HG03442 (cell line): ENCODE data around the gene SYNJ2.

Experiments
- ATAC-seq: cut with Tn5 transposase; IDR thresholded peaks from one replicate; pipeline ENCODE4 v1.9.1; 2021; ENCODE audit warnings: mild to moderate bottlenecking, moderate library complexity; ENCODE audit not compliant: unreplicated experiment

The SYNJ2 gene

DNA sequence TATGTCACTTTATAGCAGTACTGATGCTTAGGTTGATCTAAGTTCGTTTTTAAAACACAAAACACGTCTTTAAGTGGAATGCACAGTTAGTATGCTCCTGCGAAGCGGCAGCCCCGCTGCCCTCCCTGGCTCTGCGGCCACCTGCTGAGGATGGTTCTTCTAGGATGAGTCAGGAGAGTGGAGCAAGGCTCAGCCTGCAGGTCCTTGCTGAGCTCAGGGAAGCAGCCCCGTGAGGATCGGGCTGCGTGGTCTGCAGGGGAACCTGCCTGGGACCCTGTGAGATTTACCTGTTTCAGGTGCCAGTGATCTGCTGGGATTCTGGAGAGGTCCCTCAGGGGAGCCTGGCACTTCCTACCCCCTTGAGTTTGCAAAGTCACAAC is 57.5 kb downstream of the SYNJ2 start:
- no peak for ATAC-seq

DNA sequence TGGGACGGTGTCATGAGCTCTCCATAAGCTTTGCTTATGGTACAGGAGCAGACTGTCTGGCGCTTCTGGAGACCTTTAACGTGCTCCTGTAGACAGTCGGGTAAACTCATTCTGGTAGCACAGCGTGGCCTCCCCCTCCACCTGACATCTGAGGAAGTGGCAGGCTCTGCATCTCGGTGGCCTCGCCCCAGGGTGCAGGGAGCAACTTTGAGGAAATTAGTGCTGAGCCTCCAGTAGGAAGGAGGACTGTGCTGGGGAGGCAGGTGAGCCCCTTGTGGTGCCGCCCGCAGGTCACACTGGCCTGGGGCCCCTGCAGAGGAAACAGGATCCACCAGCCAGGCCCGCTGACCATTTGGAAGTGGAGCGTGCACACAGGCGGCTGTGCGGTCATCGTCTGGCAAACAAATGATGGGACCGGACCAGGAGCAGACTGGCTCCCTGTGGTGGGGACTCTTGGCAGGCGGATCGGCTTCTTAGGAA is 57.9 kb downstream of the SYNJ2 start:
- ATAC-seq, result no peak

DNA sequence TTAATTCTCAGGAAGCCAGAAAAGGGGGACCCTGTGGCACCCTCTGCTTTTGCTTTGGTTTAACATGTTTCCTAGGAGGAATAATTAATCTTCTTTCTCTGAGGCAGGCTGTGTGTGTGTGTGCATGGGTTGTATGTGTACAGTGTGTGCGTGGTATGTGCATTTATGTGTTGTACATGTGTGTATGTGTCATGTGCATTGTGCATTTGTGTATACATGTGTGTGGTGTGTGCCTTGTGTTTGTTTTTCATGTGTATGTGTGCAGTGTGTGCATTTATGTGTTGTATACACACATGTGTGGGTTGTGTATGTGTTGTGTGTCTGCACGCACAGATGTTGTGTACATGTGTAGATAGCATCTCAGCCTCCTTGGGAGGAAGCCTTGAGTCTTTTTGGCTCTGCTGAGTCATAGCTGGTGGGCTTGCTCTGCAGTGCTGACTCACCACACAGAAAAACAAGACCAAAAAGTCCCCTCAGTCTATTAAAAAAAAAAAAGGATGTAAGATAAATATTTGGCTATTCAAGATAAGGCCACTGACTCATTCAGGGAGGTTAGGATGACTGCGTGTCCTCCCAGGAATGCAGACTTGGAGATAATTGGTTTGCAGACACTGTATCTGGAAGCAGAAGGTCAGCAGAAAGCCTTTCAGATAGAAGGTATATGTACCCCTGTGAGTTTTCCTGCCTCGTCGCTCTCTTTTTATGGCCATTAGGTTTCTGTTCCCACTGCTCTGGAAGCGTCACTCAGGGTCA is 58.6 kb downstream of the SYNJ2 start:
- peak; percentile 66 for ATAC-seq

DNA sequence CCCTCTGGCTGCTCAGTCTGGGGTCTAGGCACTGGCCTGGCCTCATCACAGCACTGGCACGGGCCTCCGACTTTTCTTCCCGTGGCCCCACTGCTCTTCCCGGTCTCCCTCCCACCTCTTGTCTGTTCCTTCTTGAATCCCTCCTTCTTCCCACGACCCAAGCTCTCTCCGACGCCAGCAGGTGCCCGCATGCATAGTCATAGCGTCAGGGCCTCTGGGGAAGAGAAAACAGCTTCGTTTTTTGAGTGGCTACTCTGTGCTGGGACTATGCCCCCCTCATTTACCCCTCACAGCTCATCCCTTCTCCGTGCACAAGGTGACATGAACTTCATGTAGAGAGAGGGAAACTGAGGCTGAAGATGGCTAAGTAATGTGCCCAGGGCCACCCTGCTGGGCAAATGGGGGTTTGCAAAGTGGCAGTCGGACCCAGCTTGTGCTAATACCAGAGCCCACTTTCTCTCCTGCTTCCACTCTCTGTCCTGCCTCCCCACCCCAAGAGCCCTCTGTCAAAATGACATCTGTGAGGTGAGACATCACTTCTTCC is 59.2 kb downstream of the SYNJ2 start:
- ATAC-seq, result no peak

DNA sequence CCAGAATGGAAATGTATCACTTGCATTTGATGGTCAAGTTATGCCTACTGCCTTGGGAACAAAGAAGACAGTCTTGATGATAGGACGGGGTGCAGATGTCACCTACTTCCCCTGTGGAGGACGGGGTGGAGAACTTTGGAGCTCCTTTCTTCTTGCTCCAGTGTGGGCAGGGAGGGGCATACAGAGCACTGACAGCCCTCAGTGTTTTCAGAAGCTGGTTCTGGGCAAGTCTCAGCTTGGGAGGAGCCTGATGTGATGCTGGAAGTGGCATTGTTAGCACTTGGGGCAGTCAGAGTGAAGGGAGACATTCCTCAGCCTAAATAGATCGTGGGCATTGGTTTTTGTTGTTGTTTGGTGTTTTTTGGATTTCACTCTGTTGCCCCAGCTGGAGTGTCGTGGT is 59.7 kb downstream of the SYNJ2 start:
- ATAC-seq, result no peak

DNA sequence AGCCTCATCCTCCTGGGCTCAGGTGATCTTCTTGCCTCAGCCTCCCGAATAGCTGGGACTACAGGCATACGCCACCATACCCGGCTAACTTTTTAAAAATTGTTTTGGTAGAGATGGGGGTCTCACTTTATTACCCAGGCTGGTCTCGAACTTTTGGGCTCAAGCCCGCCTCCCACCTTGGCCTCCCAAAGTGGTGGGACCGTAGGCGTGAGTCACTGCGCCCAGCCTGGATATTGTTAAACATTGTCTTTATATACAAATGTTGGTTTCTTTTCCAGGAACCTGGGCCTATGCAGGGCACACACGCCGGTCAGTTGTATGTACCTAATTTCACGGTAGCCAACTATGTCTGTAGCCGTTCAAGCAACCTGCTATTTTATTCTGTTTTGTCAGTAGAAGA is 60.1 kb downstream of the SYNJ2 start:
- no peak for ATAC-seq

DNA sequence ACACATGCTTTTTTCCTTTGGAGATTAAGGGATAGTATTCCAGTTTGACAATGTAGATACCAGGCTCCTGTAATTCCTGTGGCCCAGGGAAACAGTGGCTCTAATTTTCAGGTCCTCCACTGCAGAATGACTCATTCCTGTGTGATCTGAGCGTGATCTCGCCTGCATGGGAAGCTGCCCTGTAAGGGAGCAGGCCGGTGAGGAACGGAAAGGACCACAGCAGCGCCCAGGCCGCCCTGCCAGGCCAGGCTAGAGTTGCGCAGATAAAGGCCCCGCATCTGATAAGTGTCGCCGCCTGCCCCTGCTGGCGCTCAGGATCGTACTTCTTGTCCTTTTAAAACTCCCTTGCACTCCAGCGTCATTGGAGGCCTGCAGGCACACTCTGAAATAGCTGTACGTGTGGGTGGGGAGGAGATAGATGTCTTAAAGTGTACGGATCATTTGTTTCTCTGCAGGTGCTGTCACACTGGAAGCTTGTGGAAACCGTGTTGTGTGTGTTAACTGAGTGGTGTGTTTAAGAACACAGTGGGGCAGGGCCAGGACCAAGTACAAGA is 60.7 kb downstream of the SYNJ2 start:
- no peak for ATAC-seq

DNA sequence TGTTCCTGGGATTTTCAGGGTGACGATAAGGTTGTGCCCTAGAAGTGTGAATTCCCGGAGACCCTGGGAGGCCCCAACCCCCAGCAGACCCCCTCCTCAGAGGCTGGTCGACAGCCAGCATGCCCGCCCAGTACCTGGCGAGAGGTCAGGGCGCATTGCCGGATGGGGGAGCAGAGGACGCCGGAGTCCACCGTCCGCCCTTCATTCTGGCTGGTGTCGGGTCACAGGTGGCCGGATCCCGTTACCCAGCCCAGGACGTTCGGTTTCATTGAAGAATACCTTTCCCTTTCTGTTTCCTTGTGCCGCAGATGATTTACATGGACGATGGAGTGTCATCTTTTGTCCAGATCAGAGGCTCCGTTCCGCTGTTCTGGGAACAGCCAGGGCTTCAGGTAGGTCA is 61.3 kb downstream of the SYNJ2 start:
- no peak for ATAC-seq

DNA sequence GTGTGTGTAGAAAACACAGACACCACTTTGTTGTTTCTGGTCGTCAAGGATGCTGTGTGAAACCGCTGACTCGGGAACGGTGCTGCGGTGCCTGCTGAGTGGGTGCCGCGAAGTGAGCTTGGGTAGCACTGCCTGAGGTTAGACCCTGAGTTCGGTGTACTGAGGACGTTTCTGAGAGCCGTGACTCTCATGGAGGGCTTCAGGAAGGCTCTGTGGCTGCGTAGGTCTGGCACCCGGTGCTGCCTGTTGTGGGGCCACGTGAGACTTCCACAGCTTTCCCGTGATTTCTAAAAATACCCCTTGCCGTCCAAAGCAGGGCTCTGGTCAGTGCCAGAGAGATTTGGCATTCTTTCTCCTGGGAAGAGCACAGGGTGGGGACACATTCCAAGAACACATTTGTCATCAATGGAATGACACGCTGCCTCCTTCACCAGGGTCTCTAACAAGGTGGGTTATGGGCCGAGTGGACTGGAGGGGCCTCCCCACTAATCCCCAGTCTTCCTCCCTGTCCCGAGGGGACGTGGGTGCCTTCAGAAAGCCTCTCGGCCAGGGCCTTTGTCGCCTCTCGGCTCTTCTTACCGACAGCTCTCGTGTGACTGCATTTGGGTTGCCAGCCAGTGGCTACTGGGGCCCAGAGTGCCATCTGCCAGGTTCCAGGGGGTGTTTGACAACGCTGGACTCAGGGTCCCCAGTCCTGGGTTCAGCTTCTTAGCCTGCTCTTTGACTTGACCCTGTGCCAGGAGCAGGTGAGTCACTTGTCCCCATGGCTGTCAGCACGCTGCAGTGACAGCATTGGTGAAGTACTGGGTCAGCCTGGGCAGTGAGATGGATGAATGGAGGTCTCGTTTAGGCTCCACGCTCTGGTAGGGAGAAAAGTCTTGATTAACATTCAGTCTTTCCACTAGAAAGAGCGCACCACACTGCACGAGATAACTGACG is 62.2 kb downstream of the SYNJ2 start:
- ATAC-seq, result no peak

DNA sequence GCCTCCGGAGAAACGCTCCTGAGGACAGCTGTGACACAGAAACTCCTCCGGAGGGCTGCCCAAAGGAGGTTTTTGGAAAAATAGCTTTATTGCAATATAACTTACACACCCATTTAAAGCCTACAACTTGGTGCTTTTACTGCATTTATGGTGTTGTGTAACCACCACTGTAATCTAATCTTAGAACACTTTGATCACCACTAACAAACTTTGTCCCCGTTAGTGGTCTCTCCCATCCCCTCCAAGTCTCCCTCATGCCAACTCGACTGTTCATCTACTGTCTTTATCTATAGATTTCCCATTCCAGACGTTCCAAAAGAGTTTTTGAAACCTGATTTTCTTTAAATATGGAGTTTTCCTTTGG is 62.8 kb downstream of the SYNJ2 start:
- ATAC-seq, result no peak

DNA sequence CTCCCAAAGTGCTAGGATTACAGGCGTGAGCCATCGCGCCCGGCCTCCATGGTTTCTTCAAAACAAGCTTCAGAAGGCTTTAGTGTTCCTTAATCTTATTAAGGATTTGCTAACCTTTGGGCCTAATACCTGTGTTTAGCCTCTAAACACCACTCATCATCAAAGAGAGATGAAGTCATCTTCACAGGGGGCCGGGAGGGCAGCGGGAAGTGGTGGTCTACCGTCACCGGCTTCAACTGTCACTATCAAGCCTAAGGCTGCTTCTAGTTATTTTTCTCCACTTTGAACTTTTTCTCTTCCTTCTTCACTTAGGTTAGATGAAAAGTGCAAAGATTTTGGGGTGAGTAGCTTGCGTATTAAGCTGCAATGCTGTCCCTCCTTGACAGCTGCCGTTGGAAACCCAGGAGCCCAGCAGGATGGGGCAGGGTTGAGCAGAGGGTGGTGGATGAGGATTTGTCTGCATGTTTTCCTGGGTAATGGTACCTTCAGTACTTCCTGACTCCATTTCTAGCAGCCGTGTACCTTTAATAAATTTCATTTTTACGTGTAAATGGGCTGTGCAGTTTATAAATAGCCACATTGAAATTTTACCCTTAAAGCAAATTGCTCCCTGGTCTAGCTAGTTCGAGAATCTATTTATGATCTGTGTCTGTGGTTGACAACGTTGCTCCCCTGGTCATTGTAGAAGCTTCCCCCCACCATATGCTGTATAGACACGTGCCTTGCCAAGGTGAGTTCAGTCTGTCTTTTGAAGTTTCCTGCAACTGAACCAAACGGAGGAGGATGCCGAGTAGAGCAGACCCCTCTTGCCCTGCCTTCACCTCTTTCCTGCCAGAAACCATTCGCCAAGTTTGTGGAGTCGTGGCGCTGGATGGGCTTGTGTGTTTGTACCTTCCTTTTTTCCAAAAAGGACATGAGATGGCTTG is 64.8 kb downstream of the SYNJ2 start:
- no peak for ATAC-seq

DNA sequence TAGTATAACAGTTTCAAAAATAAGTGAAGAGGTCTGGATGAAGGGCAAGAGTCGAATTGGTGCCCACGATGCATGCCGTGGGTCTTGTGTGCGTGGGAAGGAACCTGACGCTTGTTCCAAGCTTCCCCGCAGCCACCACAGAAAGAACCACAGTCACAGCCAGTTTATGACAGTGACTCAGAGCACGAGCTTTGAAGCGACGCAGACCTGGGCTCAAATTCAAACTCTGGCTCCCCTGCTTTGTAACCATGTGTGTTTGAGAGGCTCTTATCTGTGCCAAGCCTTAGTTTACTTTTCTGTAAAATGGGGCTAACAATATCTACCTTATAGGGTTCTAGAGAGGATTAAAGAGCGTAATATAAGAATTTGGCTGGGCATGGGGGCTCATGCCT is 65.5 kb downstream of the SYNJ2 start:
- peak; percentile 50 for ATAC-seq

DNA sequence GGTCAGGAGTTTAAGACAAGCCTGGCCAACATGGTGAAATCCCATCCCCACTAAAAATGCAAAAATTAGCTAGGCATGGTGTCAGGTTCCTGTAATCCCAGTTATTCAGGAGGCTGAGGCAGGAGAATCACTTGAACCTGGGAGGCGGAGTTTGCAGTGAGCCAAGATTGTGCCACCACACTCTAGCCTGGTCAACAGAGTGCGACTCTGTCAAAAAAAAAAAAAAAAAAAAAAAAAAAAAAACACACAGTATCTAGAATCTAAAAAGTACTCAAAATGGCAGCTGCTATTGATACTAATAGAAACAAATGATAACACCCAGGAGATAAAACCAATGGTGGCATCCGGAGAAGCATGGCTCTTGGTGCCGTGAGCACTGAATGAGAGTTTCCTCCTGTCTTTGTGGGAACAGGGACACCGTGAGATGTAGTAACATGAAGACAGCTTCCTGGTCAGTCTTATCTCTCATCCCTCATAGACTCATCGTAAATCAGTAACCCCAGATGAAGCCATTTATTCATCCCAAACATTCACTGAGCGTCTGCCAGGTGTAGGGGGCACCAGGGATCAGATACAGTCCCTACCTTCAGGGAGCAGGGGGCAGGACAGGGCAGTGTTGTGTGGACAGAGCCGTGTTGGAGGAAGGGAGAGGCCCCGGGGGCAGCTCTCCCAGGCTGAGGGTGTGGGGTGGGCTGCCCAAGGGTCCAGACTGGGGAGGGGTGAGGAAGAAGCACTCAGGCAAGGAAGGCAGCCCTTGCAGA is 66.1 kb downstream of the SYNJ2 start:
- no peak for ATAC-seq

DNA sequence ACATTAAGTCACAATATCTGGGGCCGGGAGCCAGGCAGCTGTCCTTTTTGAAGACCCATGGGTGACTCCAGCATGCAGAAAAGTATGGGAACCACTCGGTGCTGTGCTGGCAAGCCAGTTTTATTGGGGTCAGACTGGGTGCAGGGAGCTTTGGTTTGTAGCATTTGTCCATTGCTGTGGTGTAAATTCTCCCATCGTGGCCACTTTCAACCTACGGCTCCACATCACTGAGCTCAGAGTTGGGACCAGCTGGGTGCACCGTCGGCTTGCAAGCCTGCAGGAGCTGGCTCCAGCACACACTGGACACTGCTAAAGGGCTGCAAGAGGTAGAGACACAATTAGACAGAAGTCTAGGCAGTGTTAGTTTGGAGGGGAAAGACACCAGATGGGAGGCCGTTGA is 66.9 kb downstream of the SYNJ2 start:
- ATAC-seq, result no peak

DNA sequence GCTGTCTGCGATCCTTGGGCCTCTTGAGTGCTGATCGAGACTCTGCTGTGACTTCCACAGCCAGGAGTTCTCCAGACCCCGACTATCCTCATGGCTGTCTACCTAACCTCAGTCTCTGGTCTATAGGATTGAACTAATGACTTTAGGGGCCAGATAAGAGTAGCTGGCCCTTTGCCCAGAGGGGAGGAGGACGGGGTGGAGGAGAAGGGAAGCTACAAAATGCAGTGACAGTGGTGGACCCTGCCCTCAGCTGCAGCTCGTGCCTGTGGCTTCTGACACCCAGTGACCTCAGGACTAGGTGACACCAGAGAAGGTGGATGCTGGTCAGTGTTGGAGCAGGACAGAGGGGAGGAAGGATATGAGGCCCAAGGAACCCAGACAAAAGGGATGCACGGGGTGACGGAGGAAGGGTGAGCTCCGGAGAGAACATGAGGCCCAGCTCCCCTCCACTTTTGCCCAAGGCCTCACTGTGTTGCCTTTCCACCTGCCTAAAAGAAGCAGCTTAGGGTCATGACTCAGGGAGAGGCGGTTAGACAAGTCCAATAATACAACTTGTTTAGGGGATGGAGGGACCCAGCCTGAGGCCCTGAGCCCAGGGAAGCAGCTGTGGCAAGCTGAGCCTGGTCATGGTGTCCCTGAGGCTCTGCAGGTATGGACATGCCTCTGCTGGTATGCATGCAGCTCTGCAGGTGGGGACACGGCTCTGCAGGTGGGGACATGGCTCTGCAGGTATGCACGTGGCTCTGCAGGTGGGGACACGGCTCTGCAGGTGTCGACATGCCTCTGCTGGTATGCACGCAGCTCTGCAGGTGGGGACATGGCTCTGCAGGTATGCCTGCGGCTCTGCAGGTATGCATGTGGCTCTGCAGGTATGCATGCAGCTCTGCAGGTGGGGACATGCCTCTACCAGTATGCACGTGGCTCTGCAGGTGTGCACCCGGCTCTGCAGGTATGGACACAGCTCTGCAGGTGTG is 67.7 kb downstream of the SYNJ2 start:
- ATAC-seq, result no peak

DNA sequence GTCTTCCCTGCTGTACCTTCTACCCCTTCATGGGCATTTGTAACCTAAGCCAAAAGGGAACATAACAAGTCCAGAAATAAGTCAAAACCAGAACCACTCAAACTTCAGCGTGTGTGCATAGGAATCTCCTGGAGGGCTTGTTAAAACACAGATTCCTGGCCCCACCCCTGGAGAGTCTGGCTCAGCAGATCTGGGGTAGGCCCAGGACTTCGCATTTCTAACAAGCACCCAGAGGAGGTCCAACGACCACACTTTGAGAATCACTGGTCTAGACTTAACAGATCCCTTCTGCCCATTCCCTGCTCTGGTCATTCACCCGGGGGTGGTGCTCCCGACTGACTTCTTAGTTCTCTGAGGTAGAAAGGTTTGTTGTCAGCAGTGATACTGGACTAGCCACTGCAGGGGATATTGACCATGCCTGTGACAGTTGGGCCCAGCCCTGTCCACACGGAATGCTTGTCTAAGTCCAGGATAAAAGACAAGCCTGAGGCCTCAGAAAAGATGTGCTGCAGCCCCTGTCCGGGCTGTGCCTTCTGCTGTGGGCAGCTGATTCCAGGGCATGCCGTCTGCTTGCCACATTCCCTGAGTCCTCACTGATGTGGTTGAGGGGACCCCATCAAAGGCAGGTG is 68.6 kb downstream of the SYNJ2 start:
- no peak for ATAC-seq

DNA sequence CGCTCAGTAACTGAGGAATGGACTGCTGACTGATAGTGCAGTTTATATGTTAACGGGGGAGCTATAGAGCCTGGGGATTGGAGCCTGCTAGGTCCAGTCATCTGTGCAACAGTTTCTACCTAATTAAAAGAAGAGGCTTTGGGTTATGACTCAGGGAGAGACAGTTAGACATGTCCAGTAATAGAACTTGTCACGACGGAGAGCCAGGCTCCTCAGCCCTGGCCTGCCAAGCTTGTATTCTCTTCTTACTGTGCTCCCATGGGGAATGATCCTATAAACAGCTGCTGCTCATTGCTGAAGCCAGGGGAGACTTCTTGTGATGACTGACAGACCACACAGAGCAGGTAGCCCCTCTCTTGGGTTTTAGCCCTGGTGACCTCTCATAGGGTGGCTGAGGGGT is 69.3 kb downstream of the SYNJ2 start:
- no peak for ATAC-seq

DNA sequence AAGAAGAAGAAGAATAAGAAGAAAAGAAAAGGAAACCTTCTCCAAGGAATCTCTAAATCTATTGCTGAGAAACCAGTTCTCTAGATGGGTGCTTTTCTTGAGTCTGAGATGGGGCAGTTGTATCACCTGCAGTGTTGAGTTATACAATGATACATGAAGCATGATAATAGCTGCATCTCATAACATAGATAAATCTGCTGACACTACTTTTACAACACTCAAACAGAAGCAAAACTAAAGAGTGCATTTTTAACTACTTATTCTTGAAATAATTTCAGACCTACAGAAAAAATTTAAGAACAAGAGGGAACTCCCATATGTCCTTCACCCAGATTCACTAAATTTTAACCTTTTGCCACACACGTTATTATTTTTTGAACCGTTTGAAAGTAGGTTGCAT is 70.3 kb downstream of the SYNJ2 start:
- ATAC-seq, result no peak
